Measurements from ENCODE around the gene PAK5.

PAK5 gene

DNA sequence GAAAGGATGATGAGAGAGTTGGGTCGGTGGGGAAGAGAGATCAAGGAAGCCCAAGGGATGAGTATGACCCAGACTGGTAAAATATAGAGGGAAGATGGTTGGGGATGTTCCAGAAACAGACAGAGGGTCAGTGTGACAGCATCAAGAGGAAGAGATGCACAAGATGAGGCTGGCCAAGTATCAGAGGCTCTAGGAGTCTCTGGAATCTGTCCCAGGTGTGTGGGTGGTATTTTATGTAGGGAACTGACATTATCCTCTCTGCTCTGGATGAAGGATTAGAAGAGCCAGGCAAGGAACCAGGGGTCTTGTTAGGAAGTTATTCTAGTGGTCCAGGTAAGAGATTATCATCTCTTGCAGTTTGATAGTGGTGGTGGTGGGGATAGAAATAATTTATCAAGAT, 3.6 kb downstream of the PAK5 start:
- peaks cover 3% of the 10 kb centered on the region; the same call in 1 of the 2 replicates for H3K4me1 ChIP-seq (ENCODE audit: insufficient read depth, low read length)
- no peak overlapping the region for H3K4me3 ChIP-seq (ENCODE audit: low read length)
- no peak overlapping the region for H3K9ac ChIP-seq (ENCODE audit: low read depth, low read length)
- H3K27ac ChIP-seq (ENCODE audit: low read length): no peak overlapping the region
- no peaks in the 10 kb centered on the region for H3K36me3 ChIP-seq (ENCODE audit: insufficient read depth, low read depth, low read length)
- H3K9me3 ChIP-seq (ENCODE audit: insufficient read depth, low read depth, low read length): no peaks in the 10 kb centered on the region
- peaks cover 35% of the 10 kb centered on the region for H3K27me3 ChIP-seq (ENCODE audit: insufficient read depth, low read length)

DNA sequence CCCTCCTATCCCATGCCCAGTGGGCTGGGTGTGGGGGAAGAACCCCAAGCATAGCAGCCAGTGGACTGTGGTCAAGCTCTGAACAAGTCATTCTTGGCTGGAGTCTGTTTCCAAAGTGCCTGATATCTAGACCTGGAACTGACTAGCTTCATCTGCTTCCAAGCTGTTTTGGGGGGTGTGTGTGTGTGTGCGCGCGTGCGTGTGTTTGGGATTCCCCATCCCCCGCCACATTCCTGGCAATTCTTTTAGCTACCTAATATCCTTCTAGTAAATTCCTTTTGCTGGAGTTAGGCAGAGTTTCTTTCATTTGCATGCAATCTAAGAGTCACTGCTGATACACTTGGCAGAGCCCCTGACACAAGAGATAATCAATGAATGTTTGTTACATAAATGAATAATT, 7.8 kb downstream of the PAK5 start:
- peaks cover 11% of the 10 kb centered on the region for H3K27me3 ChIP-seq (ENCODE audit: insufficient read depth, low read length)
- H3K9me3 ChIP-seq (ENCODE audit: insufficient read depth, low read depth, low read length): no peaks in the 10 kb centered on the region
- no peak overlapping the region for H3K27ac ChIP-seq (ENCODE audit: low read length)
- no peak overlapping the region for H3K4me3 ChIP-seq (ENCODE audit: low read length)
- H3K4me1 ChIP-seq (ENCODE audit: insufficient read depth, low read length): no peaks in the 10 kb centered on the region; the same call in 1 of the 2 replicates
- H3K9ac ChIP-seq (ENCODE audit: low read depth, low read length): no peak overlapping the region
- H3K36me3 ChIP-seq (ENCODE audit: insufficient read depth, low read depth, low read length): no peaks in the 10 kb centered on the region

GRCh38 chr20:9829835-9830234, 9.0 kb downstream of the PAK5 start:
- Histone ChIP-seq H3K9ac (ENCODE audit: low read depth, low read length) (no peak overlapping the region), H3K36me3 (ENCODE audit: insufficient read depth, low read depth, low read length) (no peaks in the 10 kb centered on the region), H3K27me3 (ENCODE audit: insufficient read depth, low read length) (no peaks in the 10 kb centered on the region), H3K4me3 (ENCODE audit: low read length) (no peak overlapping the region), H3K27ac (ENCODE audit: low read length) (no peak overlapping the region), H3K9me3 (ENCODE audit: insufficient read depth, low read depth, low read length) (no peaks in the 10 kb centered on the region), H3K4me1 (ENCODE audit: insufficient read depth, low read length) (no peaks in the 10 kb centered on the region; the same call in 1 of the 2 replicates)

- H3K4me3 ChIP-seq (ENCODE audit: low read length): no peak overlapping the region
- no peaks in the 10 kb centered on the region for H3K4me1 ChIP-seq (ENCODE audit: insufficient read depth, low read length)
- H3K27me3 ChIP-seq (ENCODE audit: insufficient read depth, low read length): no peaks in the 10 kb centered on the region
- no peaks in the 10 kb centered on the region for H3K36me3 ChIP-seq (ENCODE audit: insufficient read depth, low read depth, low read length)
- no peak overlapping the region for H3K27ac ChIP-seq (ENCODE audit: low read length)
- no peaks in the 10 kb centered on the region for H3K9me3 ChIP-seq (ENCODE audit: insufficient read depth, low read depth, low read length)
- no peak overlapping the region for H3K9ac ChIP-seq (ENCODE audit: low read depth, low read length)
Measured at GRCh38 chr20:9817654-9818053, 21.2 kb downstream of the PAK5 start.

GRCh38 chr20:9815632-9816031, 23.2 kb downstream of the PAK5 start:
- Histone ChIP-seq H3K9me3 (ENCODE audit: insufficient read depth, low read depth, low read length) (no peaks in the 10 kb centered on the region), H3K9ac (ENCODE audit: low read depth, low read length) (no peak overlapping the region), H3K36me3 (ENCODE audit: insufficient read depth, low read depth, low read length) (no peaks in the 10 kb centered on the region), H3K4me1 (ENCODE audit: insufficient read depth, low read length) (no peaks in the 10 kb centered on the region), H3K4me3 (ENCODE audit: low read length) (no peak overlapping the region), H3K27ac (ENCODE audit: low read length) (no peak overlapping the region), H3K27me3 (ENCODE audit: insufficient read depth, low read length) (no peaks in the 10 kb centered on the region)

GRCh38 chr20:9810738-9811137, 28.1 kb downstream of the PAK5 start:
- Histone ChIP-seq H3K4me3 (ENCODE audit: low read length) (no peak overlapping the region), H3K27ac (ENCODE audit: low read length) (no peak overlapping the region), H3K36me3 (ENCODE audit: insufficient read depth, low read depth, low read length) (no peaks in the 10 kb centered on the region), H3K9ac (ENCODE audit: low read depth, low read length) (no peak overlapping the region), H3K9me3 (ENCODE audit: insufficient read depth, low read depth, low read length) (no peaks in the 10 kb centered on the region), H3K27me3 (ENCODE audit: insufficient read depth, low read length) (no peaks in the 10 kb centered on the region), H3K4me1 (ENCODE audit: insufficient read depth, low read length) (no peaks in the 10 kb centered on the region)

GRCh38 chr20:9809271-9809670, 29.6 kb downstream of the PAK5 start:
- Histone ChIP-seq H3K36me3 (ENCODE audit: insufficient read depth, low read depth, low read length) (no peaks in the 10 kb centered on the region), H3K27ac (ENCODE audit: low read length) (no peak overlapping the region), H3K9ac (ENCODE audit: low read depth, low read length) (no peak overlapping the region), H3K4me3 (ENCODE audit: low read length) (no peak overlapping the region), H3K27me3 (ENCODE audit: insufficient read depth, low read length) (no peaks in the 10 kb centered on the region), H3K9me3 (ENCODE audit: insufficient read depth, low read depth, low read length) (no peaks in the 10 kb centered on the region), H3K4me1 (ENCODE audit: insufficient read depth, low read length) (no peaks in the 10 kb centered on the region)

DNA sequence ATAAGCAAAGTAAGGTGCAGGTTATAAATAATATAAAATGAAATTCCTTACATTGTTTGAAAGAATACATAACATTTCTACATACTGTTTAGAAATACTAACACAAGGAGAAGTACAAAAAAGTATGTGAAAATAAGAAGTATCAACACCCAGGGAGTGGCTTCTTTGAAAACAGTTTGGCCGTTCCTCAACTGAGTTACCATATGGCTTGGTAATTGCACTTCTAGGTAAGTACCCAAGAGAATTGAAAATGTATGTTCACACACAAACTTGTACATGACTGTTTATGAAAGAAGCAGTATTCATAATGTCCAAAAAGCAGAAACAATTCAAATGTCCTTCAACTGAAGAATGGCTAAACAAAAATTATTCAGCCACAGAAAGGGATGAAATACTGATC, 30.7 kb downstream of the PAK5 start:
- no peak overlapping the region for H3K27ac ChIP-seq (ENCODE audit: low read length)
- H3K9me3 ChIP-seq (ENCODE audit: insufficient read depth, low read depth, low read length): no peaks in the 10 kb centered on the region
- no peaks in the 10 kb centered on the region for H3K27me3 ChIP-seq (ENCODE audit: insufficient read depth, low read length)
- H3K36me3 ChIP-seq (ENCODE audit: insufficient read depth, low read depth, low read length): no peaks in the 10 kb centered on the region
- no peak overlapping the region for H3K9ac ChIP-seq (ENCODE audit: low read depth, low read length)
- no peak overlapping the region for H3K4me3 ChIP-seq (ENCODE audit: low read length)
- H3K4me1 ChIP-seq (ENCODE audit: insufficient read depth, low read length): no peaks in the 10 kb centered on the region

DNA sequence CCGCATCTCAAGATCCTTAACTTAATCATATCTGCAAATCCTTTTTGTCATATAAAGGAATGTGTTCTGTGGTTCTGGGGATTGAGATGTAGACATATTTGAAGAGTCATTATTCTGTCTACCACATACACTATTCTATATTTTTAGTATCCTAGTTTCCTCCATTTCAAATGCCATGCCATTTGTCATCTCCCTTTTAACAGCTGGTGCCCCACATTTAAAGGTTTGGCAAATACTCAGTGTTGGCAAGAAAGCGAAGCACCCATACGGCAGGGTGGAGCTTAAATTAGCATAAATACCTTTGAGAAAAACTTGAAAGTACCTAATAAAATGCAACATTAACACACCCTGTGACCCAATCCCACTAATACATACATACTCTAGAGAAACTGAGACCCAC, 31.7 kb downstream of the PAK5 start:
- Histone ChIP-seq H3K27me3 (ENCODE audit: insufficient read depth, low read length) (no peaks in the 10 kb centered on the region), H3K27ac (ENCODE audit: low read length) (no peak overlapping the region), H3K4me1 (ENCODE audit: insufficient read depth, low read length) (no peaks in the 10 kb centered on the region), H3K9ac (ENCODE audit: low read depth, low read length) (no peak overlapping the region), H3K9me3 (ENCODE audit: insufficient read depth, low read depth, low read length) (no peaks in the 10 kb centered on the region), H3K4me3 (ENCODE audit: low read length) (no peak overlapping the region), H3K36me3 (ENCODE audit: insufficient read depth, low read depth, low read length) (no peaks in the 10 kb centered on the region)

DNA sequence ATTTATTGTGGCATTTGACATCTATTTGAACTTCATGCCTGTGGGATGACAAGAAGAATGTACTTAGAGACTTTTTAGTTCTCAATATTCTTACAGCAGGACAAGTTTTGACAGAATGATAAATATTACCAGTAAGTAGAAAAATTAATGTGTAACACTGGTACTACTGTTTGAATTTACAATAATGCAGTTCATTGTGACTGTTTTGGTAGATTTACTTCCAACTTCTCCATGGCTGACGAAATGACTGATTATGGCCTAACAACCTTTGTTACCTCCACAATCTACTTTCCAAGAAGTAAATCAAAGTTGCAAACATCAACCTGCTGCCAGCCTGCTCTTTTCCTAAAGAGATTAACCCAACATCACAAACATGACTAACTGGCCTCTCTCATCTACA, 38.5 kb downstream of the PAK5 start:
- Histone ChIP-seq H3K36me3 (ENCODE audit: insufficient read depth, low read depth, low read length) (no peaks in the 10 kb centered on the region), H3K9me3 (ENCODE audit: insufficient read depth, low read depth, low read length) (no peaks in the 10 kb centered on the region), H3K4me1 (ENCODE audit: insufficient read depth, low read length) (no peaks in the 10 kb centered on the region), H3K9ac (ENCODE audit: low read depth, low read length) (no peak overlapping the region), H3K4me3 (ENCODE audit: low read length) (no peak overlapping the region), H3K27me3 (ENCODE audit: insufficient read depth, low read length) (no peaks in the 10 kb centered on the region), H3K27ac (ENCODE audit: low read length) (no peak overlapping the region)

DNA sequence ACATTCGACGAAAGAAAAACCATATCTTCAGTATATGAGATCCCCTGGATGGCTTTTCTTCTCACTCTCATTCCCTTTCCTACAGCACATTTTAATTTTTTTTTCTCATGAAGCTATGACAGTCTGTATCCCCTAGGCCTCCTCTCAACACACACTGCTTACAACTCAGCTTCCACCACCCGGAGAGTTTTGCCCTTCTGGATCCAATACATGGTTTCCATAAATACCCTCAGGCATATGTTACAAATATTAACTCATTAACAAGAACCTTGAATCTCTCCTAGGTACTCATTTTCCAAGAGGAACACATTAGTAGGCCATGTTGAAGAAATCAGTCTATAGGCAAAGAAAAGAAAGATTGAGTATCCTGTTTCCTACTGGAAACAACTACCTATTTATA, 44.0 kb downstream of the PAK5 start:
- H3K4me1 ChIP-seq (ENCODE audit: insufficient read depth, low read length): no peaks in the 10 kb centered on the region
- H3K27me3 ChIP-seq (ENCODE audit: insufficient read depth, low read length): no peaks in the 10 kb centered on the region
- no peaks in the 10 kb centered on the region for H3K9me3 ChIP-seq (ENCODE audit: insufficient read depth, low read depth, low read length)
- no peak overlapping the region for H3K4me3 ChIP-seq (ENCODE audit: low read length)
- H3K9ac ChIP-seq (ENCODE audit: low read depth, low read length): no peak overlapping the region
- no peak overlapping the region for H3K27ac ChIP-seq (ENCODE audit: low read length)
- H3K36me3 ChIP-seq (ENCODE audit: insufficient read depth, low read depth, low read length): no peaks in the 10 kb centered on the region

- H3K9me3 ChIP-seq (ENCODE audit: insufficient read depth, low read depth, low read length): no peaks in the 10 kb centered on the region
- H3K27ac ChIP-seq (ENCODE audit: low read length): no peak overlapping the region
- H3K27me3 ChIP-seq (ENCODE audit: insufficient read depth, low read length): no peaks in the 10 kb centered on the region
- no peak overlapping the region for H3K4me3 ChIP-seq (ENCODE audit: low read length)
- H3K36me3 ChIP-seq (ENCODE audit: insufficient read depth, low read depth, low read length): no peaks in the 10 kb centered on the region
- H3K9ac ChIP-seq (ENCODE audit: low read depth, low read length): no peak overlapping the region
- no peaks in the 10 kb centered on the region for H3K4me1 ChIP-seq (ENCODE audit: insufficient read depth, low read length)
Measured at GRCh38 chr20:9792674-9793073, 46.2 kb downstream of the PAK5 start.

- no peak overlapping the region for H3K4me3 ChIP-seq (ENCODE audit: low read length)
- no peaks in the 10 kb centered on the region for H3K27me3 ChIP-seq (ENCODE audit: insufficient read depth, low read length)
- no peak overlapping the region for H3K27ac ChIP-seq (ENCODE audit: low read length)
- no peaks in the 10 kb centered on the region for H3K4me1 ChIP-seq (ENCODE audit: insufficient read depth, low read length)
- no peaks in the 10 kb centered on the region for H3K36me3 ChIP-seq (ENCODE audit: insufficient read depth, low read depth, low read length)
- no peak overlapping the region for H3K9ac ChIP-seq (ENCODE audit: low read depth, low read length)
- H3K9me3 ChIP-seq (ENCODE audit: insufficient read depth, low read depth, low read length): no peaks in the 10 kb centered on the region
Measured at GRCh38 chr20:9789131-9789530, 49.7 kb downstream of the PAK5 start.
